Lung (tissue), 12 donors: ENCODE results near the gene ASMTL. TPM values are rescaled to one million over a fixed set of nuclear protein-coding genes. Genes with fewer than 3 reads are reported as not detected.

Experiments
- ATAC-seq: fragments of 200-7000 bp; cut with Tn5 transposase; one replicate; pipeline ENCODE4 v1.9.1; 2020; ENCODE audit warnings: moderate number of reproducible peaks; ENCODE audit not compliant: insufficient read depth, low FRiP score
- DNase-seq, 3 donors: peaks; one replicate each; pipeline ENCODE4 v3.0.0-alpha.2; 2013 to 2017
- H3K27ac ChIP-seq, 2 donors: one replicate each; pipeline ENCODE4 v1.5.1; 2013; ENCODE audit warnings: mild to moderate bottlenecking in 2 of 2, moderate library complexity in 2 of 2, control low read depth in 1 of 2, inconsistent platforms in 1 of 2, low read depth in 1 of 2, low read length in 1 of 2
- H3K27me3 ChIP-seq, 3 donors: one replicate each; pipeline ENCODE4 v1.5.1; 2013; ENCODE audit warnings: low read length in 2 of 3; ENCODE audit not compliant: control insufficient read depth in 3 of 3, insufficient read depth in 3 of 3
- H3K36me3 ChIP-seq, 4 donors: one replicate each; pipeline ENCODE4 v1.5.1; 2013; ENCODE audit warnings: low read length in 4 of 4, mild to moderate bottlenecking in 1 of 4, moderate library complexity in 1 of 4; ENCODE audit not compliant: control insufficient read depth in 4 of 4, insufficient read depth in 4 of 4
- H3K4me1 ChIP-seq, 5 donors: one replicate each; pipeline ENCODE4 v1.5.1; 2013; ENCODE audit warnings: low read length in 5 of 5, mild to moderate bottlenecking in 2 of 5, moderate library complexity in 1 of 5; ENCODE audit not compliant: control insufficient read depth in 5 of 5, insufficient read depth in 5 of 5
- H3K4me3 ChIP-seq: one replicate; pipeline ENCODE4 v1.5.1; 2013; ENCODE audit warnings: mild to moderate bottlenecking, control low read depth, moderate library complexity
- H3K9ac ChIP-seq, 2 donors: one replicate each; pipeline ENCODE4 v1.5.1; 2013; ENCODE audit warnings: low read length in 2 of 2, control low read depth in 1 of 2; ENCODE audit not compliant: insufficient read depth in 1 of 2
- H3K9me3 ChIP-seq, 4 donors: one replicate each; pipeline ENCODE4 v1.5.1; 2013; ENCODE audit warnings: low read length in 3 of 4, mild to moderate bottlenecking in 1 of 4, moderate library complexity in 1 of 4; ENCODE audit not compliant: control insufficient read depth in 4 of 4, insufficient read depth in 3 of 4
- WGBS, 2 donors: extraction: QIAGEN DNeasy Blood & Tissue Kit; methylation state at CpG; one replicate each; pipeline ENCODE4 v1.1.7; 2013; 5-methylcytosine and 5-hydroxymethylcytosine counted together
- polyA plus RNA-seq, 2 donors: library from polyadenylated mRNA; stranded (reverse); fragments of 200-250 nt; gene quantifications; one replicate each; pipeline ENCODE4 v1.2.1, GENCODE V29; 2013
- total RNA-seq, 2 donors: library from RNA; depleted of rRNA in 1 of 2; stranded (reverse); fragments of >200 nt in 1 of 2; gene quantifications; one replicate each; pipeline ENCODE4 v1.2.1, GENCODE V29; 2014 to 2021
- TF ChIP-seq, protein P1 (sequence below): IDR thresholded peaks from 2 replicates; pipeline ENCODE4 v1.5.1; 2012; ENCODE audit warnings: mild to moderate bottlenecking; ENCODE audit errors: control extremely low read depth, extremely low read depth
- donor health status: control.
- donor health status: control.
- donor health status: Bipolar disorder and iron deficiency.
- donor health status: healthy.
- donor health status: DM: yes; HTN: yes; CAD: no.

The ASMTL gene
- total and polyA plus RNA-seq, 4 donors = 12.3 to 29.4 (median 21.8) TPM

- H3K36me3 ChIP-seq = peaks cover 0 to 18% (median 4%) of the 10 kb centered on the region in 4 donors
- H3K27ac ChIP-seq = no peak overlapping the region
- peaks cover 0 to 6% (median 0%) of the 10 kb centered on the region in 4 donors for H3K9me3 ChIP-seq
- ATAC-seq (no peak), DNase-seq (no peak)
- TF ChIP-seq, protein P1, sequence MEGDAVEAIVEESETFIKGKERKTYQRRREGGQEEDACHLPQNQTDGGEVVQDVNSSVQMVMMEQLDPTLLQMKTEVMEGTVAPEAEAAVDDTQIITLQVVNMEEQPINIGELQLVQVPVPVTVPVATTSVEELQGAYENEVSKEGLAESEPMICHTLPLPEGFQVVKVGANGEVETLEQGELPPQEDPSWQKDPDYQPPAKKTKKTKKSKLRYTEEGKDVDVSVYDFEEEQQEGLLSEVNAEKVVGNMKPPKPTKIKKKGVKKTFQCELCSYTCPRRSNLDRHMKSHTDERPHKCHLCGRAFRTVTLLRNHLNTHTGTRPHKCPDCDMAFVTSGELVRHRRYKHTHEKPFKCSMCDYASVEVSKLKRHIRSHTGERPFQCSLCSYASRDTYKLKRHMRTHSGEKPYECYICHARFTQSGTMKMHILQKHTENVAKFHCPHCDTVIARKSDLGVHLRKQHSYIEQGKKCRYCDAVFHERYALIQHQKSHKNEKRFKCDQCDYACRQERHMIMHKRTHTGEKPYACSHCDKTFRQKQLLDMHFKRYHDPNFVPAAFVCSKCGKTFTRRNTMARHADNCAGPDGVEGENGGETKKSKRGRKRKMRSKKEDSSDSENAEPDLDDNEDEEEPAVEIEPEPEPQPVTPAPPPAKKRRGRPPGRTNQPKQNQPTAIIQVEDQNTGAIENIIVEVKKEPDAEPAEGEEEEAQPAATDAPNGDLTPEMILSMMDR = no peak
- H3K9ac ChIP-seq = no peak overlapping the region
- no peaks in the 10 kb centered on the region for H3K27me3 ChIP-seq
- H3K4me1 ChIP-seq = no peaks in the 10 kb centered on the region
- 78 to 87% methylated on average over 12 of the region's 12 CpGs for WGBS, 2 donors
- no peak overlapping the region for H3K4me3 ChIP-seq
These were observed 91.4 kb downstream of the ASMTL start for GRCh38 chrX:1361275-1361674.

- TF ChIP-seq, protein P1 = no peak
- Histone ChIP-seq H3K4me1 (no peaks in the 10 kb centered on the region), H3K4me3 (no peak overlapping the region), H3K9ac (no peak overlapping the region), H3K36me3 (peaks cover 0 to 23% (median 4%) of the 10 kb centered on the region in 4 donors), H3K27ac (no peak overlapping the region), H3K27me3 (no peaks in the 10 kb centered on the region), H3K9me3 (peaks cover 0 to 6% (median 0%) of the 10 kb centered on the region in 4 donors)
- no peak for ATAC-seq
- DNase-seq = no peak
- 91 to 93% methylated on average over 2 of the region's 2 CpGs for WGBS, 2 donors
These were observed 92.5 kb downstream of the ASMTL start for GRCh38 chrX:1360171-1360570.

- no peak overlapping the region for H3K4me3 ChIP-seq
- H3K9me3 ChIP-seq = peaks cover 0 to 6% (median 0%) of the 10 kb centered on the region in 4 donors
- peaks cover 0 to 21% (median 4%) of the 10 kb centered on the region in 4 donors for H3K36me3 ChIP-seq
- TF ChIP-seq, protein P1 = no peak
- H3K9ac ChIP-seq = no peak overlapping the region
- WGBS, 2 donors = 82 to 90% methylated on average over 4 of the region's 4 CpGs
- DNase-seq (no peak), ATAC-seq (no peak)
- H3K27me3 ChIP-seq = no peaks in the 10 kb centered on the region
- H3K4me1 ChIP-seq = no peaks in the 10 kb centered on the region
- no peak overlapping the region for H3K27ac ChIP-seq
These were observed 93.2 kb downstream of the ASMTL start for GRCh38 chrX:1359477-1359873.
